Measurements from ENCODE around the gene ENPEP. TPM values are rescaled to one million over a fixed set of nuclear protein-coding genes. Genes with fewer than 3 reads are reported as not detected.

Gene ENPEP
- total and polyA plus RNA-seq, 8 donors, result 7.3 to 44.7 (median 37.1) TPM

DNA sequence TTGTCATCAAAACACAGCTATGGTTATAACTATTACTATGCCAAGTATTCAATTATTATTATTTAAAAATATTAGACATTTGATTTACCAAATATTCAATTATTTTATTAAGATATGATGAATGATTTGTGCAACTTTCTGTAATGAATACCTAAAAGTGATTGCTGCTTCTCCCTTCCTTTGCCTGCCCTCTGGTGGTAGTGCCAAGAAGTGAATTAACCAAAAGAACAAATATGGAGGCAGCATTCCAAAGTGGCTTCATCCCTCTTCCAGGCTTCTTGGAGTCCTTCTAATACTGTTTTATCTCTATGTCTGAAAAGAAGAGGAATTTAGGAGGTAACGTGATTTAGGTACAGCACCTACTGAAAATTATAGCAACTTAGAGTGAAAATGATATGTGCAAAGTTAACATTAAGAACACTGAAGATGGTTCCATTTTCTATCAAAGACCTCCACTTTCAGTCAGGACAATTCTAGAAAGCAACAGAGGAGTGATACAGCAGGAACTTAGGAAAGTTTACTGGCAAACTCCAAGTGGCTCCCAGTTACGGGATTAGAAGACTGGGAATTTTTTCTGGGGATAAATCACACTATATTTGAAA lies 43.0 kb downstream of the ENPEP start:
- Histone ChIP-seq H3K4me1 (peaks cover 0 to 3% of the 10 kb centered on the region in 2 donors), H3K36me3 (no peaks in the 10 kb centered on the region), H3K9me3 (no peaks in the 10 kb centered on the region), H3K27ac (no peak overlapping the region), H3K27me3 (no peaks in the 10 kb centered on the region), H3K4me3 (no peak overlapping the region)
- DNase-seq, result no peak
- intact Hi-C loops (cut with DNase I), result loop anchor here in 1 of 2 donors (5.0 kb wide), 1 partner anchor 512 kb away; no protein-coding TSS in a partner anchor
- no peak for ATAC-seq
- TF ChIP-seq, protein P1, sequence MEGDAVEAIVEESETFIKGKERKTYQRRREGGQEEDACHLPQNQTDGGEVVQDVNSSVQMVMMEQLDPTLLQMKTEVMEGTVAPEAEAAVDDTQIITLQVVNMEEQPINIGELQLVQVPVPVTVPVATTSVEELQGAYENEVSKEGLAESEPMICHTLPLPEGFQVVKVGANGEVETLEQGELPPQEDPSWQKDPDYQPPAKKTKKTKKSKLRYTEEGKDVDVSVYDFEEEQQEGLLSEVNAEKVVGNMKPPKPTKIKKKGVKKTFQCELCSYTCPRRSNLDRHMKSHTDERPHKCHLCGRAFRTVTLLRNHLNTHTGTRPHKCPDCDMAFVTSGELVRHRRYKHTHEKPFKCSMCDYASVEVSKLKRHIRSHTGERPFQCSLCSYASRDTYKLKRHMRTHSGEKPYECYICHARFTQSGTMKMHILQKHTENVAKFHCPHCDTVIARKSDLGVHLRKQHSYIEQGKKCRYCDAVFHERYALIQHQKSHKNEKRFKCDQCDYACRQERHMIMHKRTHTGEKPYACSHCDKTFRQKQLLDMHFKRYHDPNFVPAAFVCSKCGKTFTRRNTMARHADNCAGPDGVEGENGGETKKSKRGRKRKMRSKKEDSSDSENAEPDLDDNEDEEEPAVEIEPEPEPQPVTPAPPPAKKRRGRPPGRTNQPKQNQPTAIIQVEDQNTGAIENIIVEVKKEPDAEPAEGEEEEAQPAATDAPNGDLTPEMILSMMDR (IDR thresholded peaks at IDR 0.05), result peak; percentile 59 to 76

DNA sequence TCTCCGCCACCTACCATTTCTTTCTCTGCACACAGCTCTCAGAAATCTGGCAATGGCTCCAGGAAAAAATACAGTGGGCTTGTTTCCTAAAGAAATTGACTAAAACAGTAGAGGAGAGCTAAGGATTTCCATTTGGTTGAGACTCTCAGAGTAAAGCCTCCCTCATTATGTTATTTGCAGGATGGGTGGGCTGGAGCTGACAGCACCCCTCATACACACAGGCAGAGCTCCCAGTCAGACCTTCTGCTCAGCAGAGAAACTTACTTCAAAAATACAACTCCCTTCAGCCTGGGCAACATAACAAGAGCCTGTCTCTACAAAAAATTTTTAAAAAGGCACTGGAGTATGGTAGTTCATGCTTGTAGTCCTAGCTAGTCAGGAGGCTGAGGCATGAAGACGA lies 44.9 kb downstream of the ENPEP start:
- no peaks in the 10 kb centered on the region for H3K36me3 ChIP-seq
- no peaks in the 10 kb centered on the region for H3K9me3 ChIP-seq
- H3K27me3 ChIP-seq, result no peaks in the 10 kb centered on the region
- H3K4me1 ChIP-seq, result no peaks in the 10 kb centered on the region
- no peak for ATAC-seq
- intact Hi-C loops (cut with DNase I), result no loop called here
- no peak overlapping the region for H3K4me3 ChIP-seq
- TF ChIP-seq, protein P1 (IDR thresholded peaks at IDR 0.05), result no peak
- no peak overlapping the region for H3K27ac ChIP-seq
- DNase-seq, result no peak

DNA sequence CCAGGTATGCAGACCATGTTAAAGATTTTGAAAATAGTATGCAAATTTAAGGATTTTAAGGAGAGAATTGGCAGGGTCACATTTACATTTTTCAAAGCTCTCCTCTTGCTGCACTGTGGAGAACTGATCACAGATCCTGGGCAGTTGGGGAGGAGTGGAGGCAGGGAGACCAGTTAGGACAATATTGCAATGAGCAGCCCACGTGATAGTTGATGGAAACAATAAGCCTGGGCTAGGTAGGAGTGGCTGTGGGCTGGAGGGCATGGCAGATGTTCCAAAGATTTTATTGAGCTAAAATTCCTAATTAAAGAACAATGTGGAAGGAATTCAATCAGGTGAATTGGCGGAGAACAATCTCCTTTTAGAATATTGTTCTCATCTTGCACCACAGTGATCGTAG lies 50.6 kb downstream of the ENPEP start:
- intact Hi-C loops (cut with DNase I), result no loop called here
- DNase-seq (no peak), ATAC-seq (no peak)
- H3K4me3 ChIP-seq, result no peak overlapping the region
- H3K27ac ChIP-seq, result no peak overlapping the region
- H3K36me3 ChIP-seq, result no peaks in the 10 kb centered on the region
- no peaks in the 10 kb centered on the region for H3K4me1 ChIP-seq
- no peaks in the 10 kb centered on the region for H3K9me3 ChIP-seq
- TF ChIP-seq, protein P1 (IDR thresholded peaks at IDR 0.05), result no peak
- H3K27me3 ChIP-seq, result no peaks in the 10 kb centered on the region

DNA sequence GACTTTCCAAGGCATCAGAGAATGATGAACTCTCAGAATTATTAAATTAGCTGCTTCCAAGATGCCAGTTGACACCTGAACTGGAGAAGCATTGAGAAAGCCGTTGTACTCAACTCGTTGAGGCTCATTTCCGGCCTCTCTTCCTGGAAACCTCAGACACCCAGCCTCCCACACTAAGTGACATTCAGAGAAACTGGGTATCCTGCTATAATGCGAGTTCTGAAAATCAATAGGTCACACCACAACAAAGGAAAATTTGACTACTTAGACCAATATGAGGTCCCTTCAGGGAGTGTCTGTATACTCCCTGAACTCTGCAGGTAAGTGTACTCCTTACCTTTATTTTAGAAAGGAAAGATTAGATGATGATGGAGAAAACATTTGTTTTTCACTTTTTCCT lies 51.2 kb downstream of the ENPEP start:
- Histone ChIP-seq H3K4me1 (no peaks in the 10 kb centered on the region), H3K9me3 (no peaks in the 10 kb centered on the region), H3K36me3 (no peaks in the 10 kb centered on the region), H3K27me3 (no peaks in the 10 kb centered on the region), H3K27ac (no peak overlapping the region), H3K4me3 (no peak overlapping the region)
- DNase-seq, result no peak
- intact Hi-C loops (cut with DNase I), result no loop called here
- ATAC-seq, result no peak
- TF ChIP-seq, protein P1 (IDR thresholded peaks at IDR 0.05), result no peak

DNA sequence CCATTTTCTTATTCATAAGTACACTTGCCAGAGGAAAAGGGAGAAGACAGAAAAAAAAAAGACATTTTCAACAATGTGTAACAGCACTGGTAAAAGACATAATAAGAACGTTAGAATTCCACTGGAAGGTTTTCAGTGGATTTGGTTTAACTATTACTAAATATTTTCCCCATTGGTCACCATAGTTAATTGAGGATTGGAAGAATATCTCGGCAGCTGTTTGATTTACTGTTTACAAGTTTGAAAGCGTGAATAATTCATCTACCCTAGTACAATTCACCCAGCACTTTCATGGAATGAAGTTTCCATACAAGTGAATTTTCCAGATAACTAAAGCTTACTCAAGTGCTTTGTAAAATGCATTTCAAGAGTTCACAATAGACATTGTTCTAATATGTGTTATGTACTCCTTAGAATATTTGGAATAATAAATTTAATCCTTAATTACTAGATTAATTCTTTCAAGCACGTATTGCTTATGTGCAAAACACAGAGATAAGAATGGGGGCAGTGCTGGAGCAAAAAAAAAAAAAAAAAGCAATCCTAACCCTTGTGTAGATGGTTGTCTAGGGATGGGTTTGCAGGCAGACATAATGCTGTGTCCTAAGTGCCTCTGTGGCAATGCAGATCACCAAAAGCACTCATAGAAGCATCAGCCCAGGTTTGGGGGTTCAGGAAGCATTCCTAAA lies 57.1 kb downstream of the ENPEP start:
- TF ChIP-seq, protein P1 (IDR thresholded peaks at IDR 0.05), result no peak
- Histone ChIP-seq H3K36me3 (no peaks in the 10 kb centered on the region), H3K27ac (peak overlapping the region; percentile 3 to 38), H3K27me3 (no peaks in the 10 kb centered on the region), H3K4me3 (no peak overlapping the region), H3K4me1 (peaks cover 0 to 5% of the 10 kb centered on the region in 2 donors), H3K9me3 (peaks cover 0 to 4% of the 10 kb centered on the region in 2 donors)
- DNase-seq (no peak), ATAC-seq (peak; percentile 10)
- intact Hi-C loops (cut with DNase I), result no loop called here
